Kidney (tissue), 14 donors: ENCODE measurements around the gene ESRRA. TPM values are rescaled to one million over a fixed set of nuclear protein-coding genes. Genes with fewer than 3 reads are reported as not detected.

Experiments used
- DNase-seq, 5 donors: peaks; one replicate each; pipeline ENCODE4 v3.0.0-alpha.2; 2013 to 2020
- FAIRE-seq: peaks from 2 replicates; lab custom pipeline; 2012; peaks lifted over from hg19 to GRCh38; lab: Jason Lieb, UNC
- H3K27ac ChIP-seq, 2 donors: one replicate each; pipeline ENCODE4 v1.7.0; 2013; ENCODE audit warnings: low read depth in 2 of 2, low read length in 2 of 2, inconsistent platforms in 1 of 2
- H3K27me3 ChIP-seq: one replicate; pipeline ENCODE4 v1.7.1; 2013; ENCODE audit warnings: low read length, inconsistent platforms; ENCODE audit not compliant: control insufficient read depth, insufficient read depth
- H3K36me3 ChIP-seq, 3 donors: one replicate each; pipeline versions ENCODE4 v1.7.0 to v1.7.1; 2013; ENCODE audit warnings: low read length in 3 of 3, control low read depth in 1 of 3, inconsistent platforms in 1 of 3; ENCODE audit not compliant: insufficient read depth in 3 of 3, control insufficient read depth in 2 of 3
- H3K4me1 ChIP-seq, 3 donors: one replicate each; pipeline versions ENCODE4 v1.7.0 to v1.7.1; 2013; ENCODE audit warnings: low read length in 3 of 3, inconsistent platforms in 1 of 3, low read depth in 1 of 3; ENCODE audit not compliant: control insufficient read depth in 2 of 3, insufficient read depth in 2 of 3
- H3K4me3 ChIP-seq, 3 donors: one replicate each; pipeline versions ENCODE4 v1.7.0 to v1.8.1; 2013; ENCODE audit warnings: low read length in 3 of 3, control low read depth in 1 of 3, inconsistent platforms in 1 of 3
- H3K9ac ChIP-seq, 3 donors: one replicate each; pipeline versions ENCODE4 v1.7.0 to v1.7.1; 2013; ENCODE audit warnings: low read length in 3 of 3, control low read depth in 1 of 3, inconsistent platforms in 1 of 3
- H3K9me3 ChIP-seq, 3 donors: one replicate each; pipeline versions ENCODE4 v1.7.0 to v1.7.1; 2013; ENCODE audit warnings: low read length in 3 of 3, control low read depth in 1 of 3, inconsistent platforms in 1 of 3; ENCODE audit not compliant: control insufficient read depth in 2 of 3, insufficient read depth in 1 of 3
- intact Hi-C: fragments of 100-400 bp; cut with DNase I; formaldehyde crosslinking; loops from one replicate; pipeline ENCODE4 v1.11.1; 2022
- polyA plus RNA-seq: library from polyadenylated mRNA; stranded (reverse); fragments of 350-450 nt; fragmentation: Illumina TruSeq; extraction: RNeasy Lipid Tissue Mini Kit (QIAGEN cat#74804); gene quantifications from one replicate; pipeline ENCODE4 v1.2.3, GENCODE V29; 2014; ENCODE audit warnings: low read depth, low replicate concordance; ENCODE audit not compliant: insufficient read depth
- total RNA-seq: library from RNA; stranded (reverse); fragmentation: NEBNext Ultra II Directional; extraction: Animal tissue kit (Norgen Biotek cat#: 25700); gene quantifications from one replicate; pipeline ENCODE4 v1.2.1, GENCODE V29; 2021
- TF ChIP-seq, protein P1 (sequence below): IDR thresholded peaks from 3 replicates; pipeline ENCODE4 v1.5.1; 2012; ENCODE audit warnings: mild to moderate bottlenecking, moderate library complexity, borderline replicate concordance; ENCODE audit not compliant: insufficient read depth; ENCODE audit errors: extremely low read depth
- donor health status: control.
- donor health status: control.
- donor health status: control.
- donor health status: control.
- donor health status: control.
- donor health status: DM: yes; HTN: yes; CAD: no.
- donor health status: Normal renal cell carcinoma (clear cell type).

ESRRA gene
- total and polyA plus RNA-seq, 2 donors from 2014 or later = 59.7 to 117 TPM

GRCh38 chr11:64263947-64264317 lies 41.4 kb upstream of the ESRRA start:
- peaks cover 0 to 12% (median 8%) of the 10 kb centered on the region in 3 donors for H3K4me1 ChIP-seq
- DNase-seq (no peak), FAIRE-seq (no peak)

DNA sequence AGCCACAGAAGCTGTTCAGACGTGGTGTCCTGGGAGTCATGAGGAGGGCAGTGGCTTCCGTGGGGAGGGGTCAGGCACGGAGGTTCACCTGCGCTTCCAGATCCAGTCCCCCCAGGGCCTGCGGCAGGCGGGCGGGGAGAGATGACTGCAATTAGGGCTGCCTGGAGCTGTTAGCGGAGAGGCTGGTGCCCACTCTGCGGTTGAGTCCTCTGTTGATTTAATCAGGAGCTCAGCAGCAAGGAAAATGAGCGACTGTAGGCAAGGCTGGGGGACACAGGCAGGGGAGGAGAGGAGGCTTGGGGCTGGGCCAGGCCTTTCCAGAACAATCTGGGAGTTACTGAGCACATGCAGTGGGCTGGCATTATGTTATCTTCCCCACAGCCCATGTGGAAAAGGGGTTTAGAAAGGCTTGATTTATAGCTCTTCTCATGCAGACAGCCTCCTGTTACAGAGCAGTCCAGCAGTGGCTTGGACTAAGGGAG lies 40.9 kb upstream of the ESRRA start:
- no peaks in the 10 kb centered on the region for H3K9me3 ChIP-seq
- H3K4me1 ChIP-seq = peaks cover 0 to 14% (median 9%) of the 10 kb centered on the region in 3 donors
- no peak overlapping the region for H3K9ac ChIP-seq
- intact Hi-C loops = no loop called here
- no peak overlapping the region for H3K27ac ChIP-seq
- no peak overlapping the region for H3K4me3 ChIP-seq
- DNase-seq = peak in 1 of 5 donors; percentile 69
- TF ChIP-seq, protein P1, sequence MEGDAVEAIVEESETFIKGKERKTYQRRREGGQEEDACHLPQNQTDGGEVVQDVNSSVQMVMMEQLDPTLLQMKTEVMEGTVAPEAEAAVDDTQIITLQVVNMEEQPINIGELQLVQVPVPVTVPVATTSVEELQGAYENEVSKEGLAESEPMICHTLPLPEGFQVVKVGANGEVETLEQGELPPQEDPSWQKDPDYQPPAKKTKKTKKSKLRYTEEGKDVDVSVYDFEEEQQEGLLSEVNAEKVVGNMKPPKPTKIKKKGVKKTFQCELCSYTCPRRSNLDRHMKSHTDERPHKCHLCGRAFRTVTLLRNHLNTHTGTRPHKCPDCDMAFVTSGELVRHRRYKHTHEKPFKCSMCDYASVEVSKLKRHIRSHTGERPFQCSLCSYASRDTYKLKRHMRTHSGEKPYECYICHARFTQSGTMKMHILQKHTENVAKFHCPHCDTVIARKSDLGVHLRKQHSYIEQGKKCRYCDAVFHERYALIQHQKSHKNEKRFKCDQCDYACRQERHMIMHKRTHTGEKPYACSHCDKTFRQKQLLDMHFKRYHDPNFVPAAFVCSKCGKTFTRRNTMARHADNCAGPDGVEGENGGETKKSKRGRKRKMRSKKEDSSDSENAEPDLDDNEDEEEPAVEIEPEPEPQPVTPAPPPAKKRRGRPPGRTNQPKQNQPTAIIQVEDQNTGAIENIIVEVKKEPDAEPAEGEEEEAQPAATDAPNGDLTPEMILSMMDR = no peak
- no peak for FAIRE-seq
- peaks cover 0 to 8% (median 0%) of the 10 kb centered on the region in 3 donors for H3K36me3 ChIP-seq
- H3K27me3 ChIP-seq = no peaks in the 10 kb centered on the region

More at GRCh38 chr11:64263947-64264317, 41.4 kb upstream of the ESRRA start:
- no peaks in the 10 kb centered on the region for H3K27me3 ChIP-seq
- intact Hi-C loops = no loop called here
- TF ChIP-seq, protein P1 = no peak
- no peak overlapping the region for H3K9ac ChIP-seq
- no peak overlapping the region for H3K27ac ChIP-seq
- H3K36me3 ChIP-seq = peaks cover 0 to 8% (median 0%) of the 10 kb centered on the region in 3 donors
- H3K9me3 ChIP-seq = no peaks in the 10 kb centered on the region
- no peak overlapping the region for H3K4me3 ChIP-seq

DNA sequence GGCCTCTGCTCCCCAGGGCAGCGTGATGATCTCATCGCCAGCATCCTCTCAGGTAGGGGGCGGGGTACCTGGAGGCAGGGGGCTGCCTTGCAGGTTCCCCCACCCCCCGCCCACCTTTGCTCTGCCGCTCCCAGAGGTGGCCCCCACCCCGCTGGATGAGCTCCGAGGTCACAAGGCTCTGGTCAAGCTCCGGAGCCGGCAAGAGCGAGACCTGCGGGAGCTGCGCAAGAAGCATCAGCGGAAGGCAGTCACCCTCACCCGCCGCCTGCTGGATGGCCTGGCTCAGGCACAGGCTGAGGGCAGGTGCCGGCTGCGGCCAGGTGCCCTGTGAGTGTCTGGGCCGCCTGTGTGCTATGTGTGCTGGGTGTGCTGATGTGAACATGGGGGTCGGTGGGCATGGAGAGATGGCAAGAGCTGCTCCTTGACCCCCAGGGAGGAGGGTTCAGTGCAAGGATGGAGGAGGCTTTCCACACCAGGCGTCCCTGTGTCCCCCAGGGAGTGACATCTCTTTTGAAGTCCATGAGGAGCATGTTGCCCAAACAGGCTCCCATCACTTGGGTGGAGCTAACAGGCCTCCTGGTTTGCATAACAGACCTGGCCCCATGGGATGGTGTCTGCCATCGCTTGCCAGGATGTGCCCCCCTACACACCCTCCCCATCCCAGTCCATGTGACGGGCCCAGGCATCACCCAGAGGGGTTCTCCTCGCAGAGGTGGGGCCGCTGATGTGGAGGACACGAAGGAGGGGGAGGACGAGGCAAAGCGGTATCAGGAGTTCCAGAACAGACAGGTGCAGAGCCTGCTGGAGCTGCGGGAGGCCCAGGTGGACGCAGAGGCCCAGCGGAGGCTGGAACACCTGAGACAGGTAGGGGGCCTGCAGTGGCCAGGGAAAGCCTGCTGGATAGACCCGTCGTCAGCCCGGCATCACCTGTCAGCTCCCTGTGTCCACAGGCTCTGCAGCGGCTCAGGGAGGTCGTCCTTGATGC lies 39.9 kb upstream of the ESRRA start:
- Histone ChIP-seq H3K4me3 (no peak overlapping the region), H3K9me3 (no peaks in the 10 kb centered on the region), H3K27ac (no peak overlapping the region), H3K9ac (no peak overlapping the region), H3K27me3 (no peaks in the 10 kb centered on the region), H3K36me3 (peaks cover 0 to 4% (median 0%) of the 10 kb centered on the region in 3 donors), H3K4me1 (peaks cover 0 to 14% (median 9%) of the 10 kb centered on the region in 3 donors)
- TF ChIP-seq, protein P1 = no peak
- intact Hi-C loops = no loop called here
- no peak for FAIRE-seq
- DNase-seq = peak in 1 of 5 donors; percentile 66
